Activated naive CD4-positive, alpha-beta T cell treated with anti-CD3 and anti-CD28 coated beads for 36 hours (primary cell): ENCODE results near the gene CLEC19A. TPM values are rescaled to one million over a fixed set of nuclear protein-coding genes. Genes with fewer than 3 reads are reported as not detected.
A peak's percentile ranks its signal among the peaks of the same experiment; 100 is the strongest.
"Not testable (repeated sequence)": the region's sequence is repeated elsewhere in the genome, so short reads cannot be mapped to it uniquely, and the experiment has no call there.

ENCODE experiments used
- CTCF ChIA-PET: fragments of 350-600 bp; sonication (Branson Sonifier 250); formaldehyde crosslinking; loops from one replicate; lab custom pipeline; 2021; ENCODE audit warnings: antibody characterized with exemption; lab: Charles Lee
- DNase-seq: peaks from one replicate; pipeline ENCODE4 v3.0.0-alpha.2; 2020
- H3K27ac Mint-ChIP-seq: one replicate; pipeline ENCODE4 v1.8.0; 2021; ENCODE audit warnings: mild to moderate bottlenecking, mixed read lengths
- H3K27me3 Mint-ChIP-seq: one replicate; pipeline ENCODE4 v1.8.0; 2021; ENCODE audit warnings: low read depth, mixed read lengths
- H3K36me3 Mint-ChIP-seq: one replicate; pipeline ENCODE4 v1.8.0; 2021; ENCODE audit warnings: low read depth, mixed read lengths
- H3K4me1 Mint-ChIP-seq: one replicate; pipeline ENCODE4 v1.8.0; 2021; ENCODE audit warnings: low read depth, mixed read lengths
- H3K4me3 Mint-ChIP-seq: one replicate; pipeline ENCODE4 v1.8.0; 2021; ENCODE audit warnings: mild to moderate bottlenecking, moderate library complexity, mixed read lengths
- H3K9me3 Mint-ChIP-seq: one replicate; pipeline ENCODE4 v1.8.0; 2021; ENCODE audit warnings: mixed read lengths
- intact Hi-C: fragments of 100-400 bp; cut with micrococcal nuclease; formaldehyde crosslinking; loops from one replicate; pipeline ENCODE4 v1.15.1; 2023
- total RNA-seq, 2 experiments: library from RNA; stranded (reverse); gene quantifications; one replicate each; pipeline ENCODE4 v1.2.3, GENCODE V29; 2021

Gene CLEC19A
- total RNA-seq, 2 experiments from 2014 or later: not detected

GRCh38 chr16:19307587-19308241 lies 22.2 kb downstream of the CLEC19A start:
- intact Hi-C loops: no loop called here
- H3K27ac Mint-ChIP-seq: no peak overlapping the region
- H3K9me3 Mint-ChIP-seq: peaks cover 2% of the 10 kb centered on the region
- H3K4me3 Mint-ChIP-seq: no peak overlapping the region
- peak; percentile 23 for DNase-seq
- peaks cover 8% of the 10 kb centered on the region for H3K27me3 Mint-ChIP-seq
- CTCF ChIA-PET: no interaction called here
- no peaks in the 10 kb centered on the region for H3K36me3 Mint-ChIP-seq
- H3K4me1 Mint-ChIP-seq: no peaks in the 10 kb centered on the region

- Mint-ChIP-seq H3K27me3 (peaks cover 8% of the 10 kb centered on the region), H3K27ac (no peak overlapping the region), H3K4me1 (no peaks in the 10 kb centered on the region)
These were observed 22.9 kb downstream of the CLEC19A start for GRCh38 chr16:19308392-19308791.

GRCh38 chr16:19309178-19309577 lies 23.6 kb downstream of the CLEC19A start:
- Mint-ChIP-seq H3K4me3 (no peak overlapping the region), H3K36me3 (no peaks in the 10 kb centered on the region), H3K9me3 (no peaks in the 10 kb centered on the region), H3K27me3 (peaks cover 5% of the 10 kb centered on the region), H3K27ac (no peak overlapping the region), H3K4me1 (no peaks in the 10 kb centered on the region)
- DNase-seq: no peak
- CTCF ChIA-PET: no interaction called here
- intact Hi-C loops: no loop called here

More at GRCh38 chr16:19308392-19308791, 22.9 kb downstream of the CLEC19A start:
- intact Hi-C loops: no loop called here
- CTCF ChIA-PET: no interaction called here
- Mint-ChIP-seq H3K4me3 (no peak overlapping the region), H3K9me3 (no peaks in the 10 kb centered on the region), H3K36me3 (no peaks in the 10 kb centered on the region)
- no peak for DNase-seq

- intact Hi-C loops: no loop called here
- CTCF ChIA-PET: no interaction called here
- H3K27ac Mint-ChIP-seq: no peak overlapping the region
- H3K36me3 Mint-ChIP-seq: no peaks in the 10 kb centered on the region
- H3K27me3 Mint-ChIP-seq: no peaks in the 10 kb centered on the region
- H3K4me1 Mint-ChIP-seq: no peaks in the 10 kb centered on the region
- H3K9me3 Mint-ChIP-seq: no peaks in the 10 kb centered on the region
- no peak overlapping the region for H3K4me3 Mint-ChIP-seq
- DNase-seq: no peak
These were observed 29.3 kb downstream of the CLEC19A start for GRCh38 chr16:19314718-19315425.

GRCh38 chr16:19315889-19316433 lies 30.4 kb downstream of the CLEC19A start:
- H3K27me3 Mint-ChIP-seq: no peaks in the 10 kb centered on the region
- no peak overlapping the region for H3K27ac Mint-ChIP-seq
- CTCF ChIA-PET: interaction anchor here (0.5 kb wide), 1 partner anchor 102 kb away, joined by 6 read pairs; no protein-coding TSS in a partner anchor
- no peak for DNase-seq
- H3K36me3 Mint-ChIP-seq: no peaks in the 10 kb centered on the region
- intact Hi-C loops: no loop called here
- H3K9me3 Mint-ChIP-seq: no peaks in the 10 kb centered on the region
- H3K4me3 Mint-ChIP-seq: no peak overlapping the region
- no peaks in the 10 kb centered on the region for H3K4me1 Mint-ChIP-seq

- Mint-ChIP-seq H3K36me3 (no peaks in the 10 kb centered on the region), H3K9me3 (no peaks in the 10 kb centered on the region), H3K4me1 (no peaks in the 10 kb centered on the region), H3K27ac (no peak overlapping the region), H3K27me3 (no peaks in the 10 kb centered on the region), H3K4me3 (no peak overlapping the region)
- CTCF ChIA-PET: no interaction called here
- no peak for DNase-seq
- intact Hi-C loops: no loop called here
These were observed 31.3 kb downstream of the CLEC19A start for GRCh38 chr16:19316846-19317245.

- H3K4me1 Mint-ChIP-seq, DNase-seq, CTCF ChIA-PET, H3K27ac Mint-ChIP-seq, H3K36me3 Mint-ChIP-seq, H3K27me3 Mint-ChIP-seq, H3K9me3 Mint-ChIP-seq, H3K4me3 Mint-ChIP-seq, intact Hi-C loops: not testable (repeated sequence)
These were observed 35.7 kb downstream of the CLEC19A start for GRCh38 chr16:19321186-19321585.

GRCh38 chr16:19323596-19323995 lies 38.1 kb downstream of the CLEC19A start:
- Mint-ChIP-seq H3K9me3 (peaks cover 2% of the 10 kb centered on the region), H3K27me3 (no peaks in the 10 kb centered on the region), H3K36me3 (no peaks in the 10 kb centered on the region), H3K4me1 (no peaks in the 10 kb centered on the region), H3K27ac (no peak overlapping the region), H3K4me3 (no peak overlapping the region)
- no peak for DNase-seq
- intact Hi-C loops: no loop called here
- CTCF ChIA-PET: no interaction called here

GRCh38 chr16:19328364-19328763 lies 42.8 kb downstream of the CLEC19A start:
- H3K27me3 Mint-ChIP-seq: no peaks in the 10 kb centered on the region
- no peaks in the 10 kb centered on the region for H3K36me3 Mint-ChIP-seq
- no peak overlapping the region for H3K27ac Mint-ChIP-seq
- DNase-seq: no peak
- no peak overlapping the region for H3K4me3 Mint-ChIP-seq
- H3K4me1 Mint-ChIP-seq: no peaks in the 10 kb centered on the region
- intact Hi-C loops: no loop called here
- H3K9me3 Mint-ChIP-seq: peaks cover 2% of the 10 kb centered on the region
- CTCF ChIA-PET: no interaction called here

GRCh38 chr16:19329932-19330331 lies 44.4 kb downstream of the CLEC19A start:
- H3K4me3 Mint-ChIP-seq: no peak overlapping the region
- no peak overlapping the region for H3K27ac Mint-ChIP-seq
- H3K36me3 Mint-ChIP-seq: no peaks in the 10 kb centered on the region
- H3K27me3 Mint-ChIP-seq: peaks cover 3% of the 10 kb centered on the region
- H3K4me1 Mint-ChIP-seq: no peaks in the 10 kb centered on the region
- intact Hi-C loops: no loop called here
- no peak for DNase-seq
- no peaks in the 10 kb centered on the region for H3K9me3 Mint-ChIP-seq
- CTCF ChIA-PET: no interaction called here

- H3K9me3 Mint-ChIP-seq: no peaks in the 10 kb centered on the region
- H3K27me3 Mint-ChIP-seq: peaks cover 3% of the 10 kb centered on the region
- no peaks in the 10 kb centered on the region for H3K4me1 Mint-ChIP-seq
- no peak overlapping the region for H3K27ac Mint-ChIP-seq
- CTCF ChIA-PET: no interaction called here
- DNase-seq: no peak
- no peaks in the 10 kb centered on the region for H3K36me3 Mint-ChIP-seq
- H3K4me3 Mint-ChIP-seq: no peak overlapping the region
- intact Hi-C loops: no loop called here
These were observed 45.4 kb downstream of the CLEC19A start for GRCh38 chr16:19330841-19331397.

- CTCF ChIA-PET: no interaction called here
- no peak overlapping the region for H3K27ac Mint-ChIP-seq
- peaks cover 3% of the 10 kb centered on the region for H3K27me3 Mint-ChIP-seq
- intact Hi-C loops: no loop called here
- no peaks in the 10 kb centered on the region for H3K9me3 Mint-ChIP-seq
- H3K4me3 Mint-ChIP-seq: no peak overlapping the region
- H3K36me3 Mint-ChIP-seq: no peaks in the 10 kb centered on the region
- no peak for DNase-seq
- no peaks in the 10 kb centered on the region for H3K4me1 Mint-ChIP-seq
These were observed 46.3 kb downstream of the CLEC19A start for GRCh38 chr16:19331794-19332193.
